ENCODE results near the gene TRIO.
A peak's percentile ranks its signal among the peaks of the same experiment; 100 is the strongest.
"Not testable (repeated sequence)": the region's sequence is repeated elsewhere in the genome, so short reads cannot be mapped to it uniquely, and the experiment has no call there.

Gene TRIO

GRCh38 chr5:14366763-14367162 is 223.6 kb downstream of the TRIO start:
- no peak for DNase-seq

- no peak for DNase-seq
Measured at GRCh38 chr5:14367364-14367763, 224.2 kb downstream of the TRIO start.

- no peak for DNase-seq
Measured at GRCh38 chr5:14369780-14370179, 226.6 kb downstream of the TRIO start.

- DNase-seq, result no peak
Measured at GRCh38 chr5:14370386-14370785, 227.2 kb downstream of the TRIO start.

DNA sequence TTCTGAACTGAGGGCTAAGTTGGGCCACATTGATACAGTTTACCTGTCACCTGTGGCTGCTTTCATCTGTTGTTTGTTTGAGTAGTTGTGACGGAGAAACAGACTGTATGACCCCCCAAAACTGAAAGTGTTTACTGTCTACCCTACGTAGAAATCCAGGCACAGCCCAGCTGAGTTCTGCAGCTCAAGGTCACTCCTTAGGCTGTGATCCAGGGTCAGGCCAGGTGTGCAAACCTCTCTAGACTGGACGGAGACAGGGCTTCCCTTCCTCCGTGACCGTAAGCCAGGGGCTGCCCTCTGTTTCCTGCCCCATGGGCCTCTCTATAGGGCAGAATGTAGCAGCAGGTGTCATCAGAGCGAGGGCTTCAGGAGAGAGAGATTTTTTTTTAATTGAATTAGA is 230.5 kb downstream of the TRIO start:
- DNase-seq, result no peak

GRCh38 chr5:14374100-14374499 is 231.0 kb downstream of the TRIO start:
- no peak for DNase-seq

- DNase-seq, result no peak
Measured at GRCh38 chr5:14376789-14377188, 233.6 kb downstream of the TRIO start.

- DNase-seq, result no peak
Measured at GRCh38 chr5:14379739-14380497, 236.8 kb downstream of the TRIO start.

GRCh38 chr5:14380712-14381111 is 237.6 kb downstream of the TRIO start:
- no peak for DNase-seq

GRCh38 chr5:14382640-14383039 is 239.5 kb downstream of the TRIO start:
- no peak for DNase-seq

- DNase-seq, result no peak
Measured at GRCh38 chr5:14383923-14384322, 240.8 kb downstream of the TRIO start.

DNA sequence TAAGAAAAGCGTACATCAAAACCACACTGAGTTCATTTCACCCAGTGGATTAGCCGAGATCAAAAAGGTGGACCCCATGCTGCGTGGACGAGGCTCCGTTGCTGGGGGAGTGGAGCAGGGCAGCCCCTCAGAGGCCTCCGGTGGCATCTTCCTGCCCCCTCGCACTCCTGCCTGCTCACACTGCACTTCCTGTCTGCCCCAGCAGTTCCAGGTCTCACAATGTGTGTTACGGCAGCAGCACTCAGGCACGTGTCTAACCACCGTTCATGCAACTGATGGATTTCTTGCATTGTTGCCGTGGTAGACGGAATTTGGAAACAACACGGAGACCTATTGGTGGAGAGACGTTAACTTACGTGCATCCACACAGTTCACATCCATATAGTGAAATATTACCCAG is 241.9 kb downstream of the TRIO start:
- DNase-seq, result no peak

- no peak for DNase-seq
Measured at GRCh38 chr5:14386884-14387624, 243.9 kb downstream of the TRIO start.

DNA sequence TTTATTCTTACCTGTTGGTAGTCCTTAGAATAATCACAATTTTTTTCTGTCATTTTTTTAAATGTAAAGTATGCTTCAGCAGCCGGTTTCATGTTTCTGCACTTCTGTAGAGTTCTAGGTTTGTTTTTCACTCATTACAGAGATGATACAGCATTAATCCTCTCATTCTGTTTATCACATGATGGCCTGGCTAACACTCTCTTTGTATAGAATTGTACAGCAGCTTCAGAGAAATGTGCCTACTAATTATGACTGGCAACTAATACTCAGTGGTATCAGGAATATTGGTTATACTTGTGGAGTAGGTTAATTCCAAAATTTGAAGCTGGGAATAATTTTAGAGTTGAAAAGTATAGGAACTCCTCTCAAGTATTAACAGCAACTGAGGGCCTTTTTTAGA is 245.6 kb downstream of the TRIO start:
- DNase-seq, result no peak

DNA sequence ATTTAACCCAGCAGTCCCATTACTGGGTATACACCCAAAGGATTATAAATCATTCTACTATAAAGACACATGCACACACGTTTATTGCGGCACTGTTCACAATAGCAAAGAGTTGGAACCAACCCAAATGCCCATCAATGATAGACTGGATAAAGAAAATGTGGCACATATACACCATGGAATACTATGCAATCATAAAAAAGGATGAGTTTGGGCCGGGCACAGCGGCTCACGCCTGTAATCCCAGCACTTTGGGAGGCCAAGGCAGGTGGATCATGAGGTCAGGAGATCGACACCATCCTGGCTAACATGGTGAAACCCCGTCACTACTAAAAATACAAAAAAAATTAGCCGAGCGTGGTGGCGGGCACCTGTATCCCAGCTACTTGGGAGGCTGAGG is 249.4 kb downstream of the TRIO start:
- not testable (repeated sequence) for DNase-seq

DNA sequence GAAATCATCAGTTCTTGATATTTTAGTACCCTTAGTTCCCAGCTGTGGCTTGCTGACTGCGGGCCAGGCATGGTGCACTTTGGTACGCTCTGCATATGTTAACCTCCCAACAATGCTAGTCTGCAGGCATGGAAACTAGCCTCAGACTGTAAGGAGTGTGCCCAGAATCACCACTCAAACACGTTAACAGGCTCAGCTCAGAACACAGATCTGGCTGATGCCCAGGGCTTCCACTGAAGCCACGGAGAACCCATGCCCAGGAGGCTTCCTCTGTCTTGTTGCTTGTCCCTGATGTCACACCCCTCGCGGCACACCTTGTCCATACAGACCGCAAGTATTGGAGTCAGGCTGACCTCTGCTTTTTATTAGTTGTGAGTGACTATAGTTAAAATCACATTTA is 251.2 kb downstream of the TRIO start:
- no peak for DNase-seq

GRCh38 chr5:14395411-14395810 is 252.3 kb downstream of the TRIO start:
- DNase-seq, result no peak

DNA sequence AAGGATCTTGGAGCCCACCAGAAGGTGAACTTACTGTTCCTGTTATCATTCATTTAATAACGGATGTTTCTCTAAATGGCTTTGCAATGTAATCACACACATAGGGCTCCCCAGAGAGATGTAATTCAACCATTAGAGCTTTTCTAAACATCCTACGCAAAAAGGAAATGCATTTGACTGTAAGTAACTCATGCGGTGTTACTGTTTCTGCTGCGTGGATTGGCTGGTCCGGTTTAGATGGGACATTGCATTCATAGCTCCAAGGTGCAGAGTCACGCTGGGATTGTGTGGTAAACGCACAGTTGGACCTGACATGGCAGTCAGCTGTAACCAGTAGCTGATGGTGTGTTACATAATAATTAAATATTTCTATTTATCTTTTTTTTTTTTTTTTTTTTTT is 252.9 kb downstream of the TRIO start:
- DNase-seq, result no peak

GRCh38 chr5:14396737-14397136 is 253.6 kb downstream of the TRIO start:
- no peak for DNase-seq

DNA sequence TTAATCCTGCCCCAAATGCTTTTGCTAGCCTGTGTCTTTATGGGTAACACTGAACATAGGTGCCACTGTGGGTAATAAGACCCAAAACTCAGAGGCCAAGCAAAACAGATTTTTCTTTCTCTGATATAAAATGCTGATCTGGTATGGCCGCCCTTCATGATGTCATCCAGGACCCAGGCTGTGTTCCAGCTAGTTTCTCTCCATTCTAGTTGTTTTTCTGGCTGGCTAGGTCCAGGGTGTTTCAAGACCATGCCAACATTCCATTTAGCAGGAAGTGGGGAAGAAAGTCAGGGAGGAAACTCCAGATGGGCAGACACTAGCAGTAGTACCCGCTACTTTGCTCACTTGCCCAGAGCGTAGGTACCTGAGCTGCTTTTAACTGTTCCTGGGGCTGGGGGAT is 254.6 kb downstream of the TRIO start:
- DNase-seq, result no peak

- peak in 1 of 2 experiments; percentile 46 for DNase-seq
Measured at GRCh38 chr5:14399054-14399692, 256.0 kb downstream of the TRIO start.

GRCh38 chr5:14400085-14400484 is 256.9 kb downstream of the TRIO start:
- no peak for DNase-seq

- no peak for DNase-seq
Measured at GRCh38 chr5:14400611-14401010, 257.5 kb downstream of the TRIO start.

GRCh38 chr5:14401639-14402038 is 258.5 kb downstream of the TRIO start:
- DNase-seq, result no peak
